ENCODE results near the gene OPHN1.

Gene OPHN1

DNA sequence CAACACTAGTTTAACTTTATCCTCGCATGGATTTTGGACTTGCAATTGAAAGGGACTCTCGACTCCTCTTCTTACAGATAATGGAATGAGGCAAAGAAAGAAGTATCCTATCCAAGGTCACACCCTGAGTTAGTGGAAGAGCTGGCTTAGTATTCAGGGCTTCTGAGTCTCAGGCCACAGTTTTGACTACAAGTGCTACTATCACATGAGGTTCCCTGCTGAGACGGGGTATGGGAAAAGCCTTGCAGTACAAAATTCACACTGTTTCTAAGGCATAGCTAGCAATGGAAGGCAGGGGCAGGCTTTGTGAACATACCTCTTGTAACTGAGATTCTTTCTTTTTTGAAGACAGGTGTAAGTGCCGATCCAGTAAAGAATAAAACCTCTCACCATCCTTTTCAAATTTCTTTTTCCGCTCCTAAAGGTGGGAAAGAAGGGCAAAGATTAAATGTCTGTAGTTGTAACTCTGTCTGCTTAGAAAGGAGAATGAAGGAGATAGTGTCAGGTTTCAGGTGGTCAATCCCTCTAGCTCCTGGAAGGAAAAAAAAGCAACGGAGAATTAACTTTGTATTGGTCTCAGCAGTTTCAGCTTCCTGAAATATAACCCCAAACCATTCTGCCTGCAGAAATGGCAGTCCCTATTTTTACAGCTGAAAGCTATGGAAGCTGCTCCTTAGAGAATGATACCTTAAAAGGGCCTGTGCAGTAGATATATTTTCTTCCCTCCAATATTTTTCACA is 199.0 kb downstream of the OPHN1 start:
- DNase-seq, result no peak

GRCh38 chrX:68232206-68232605 is 201.1 kb downstream of the OPHN1 start:
- no peak for DNase-seq

DNA sequence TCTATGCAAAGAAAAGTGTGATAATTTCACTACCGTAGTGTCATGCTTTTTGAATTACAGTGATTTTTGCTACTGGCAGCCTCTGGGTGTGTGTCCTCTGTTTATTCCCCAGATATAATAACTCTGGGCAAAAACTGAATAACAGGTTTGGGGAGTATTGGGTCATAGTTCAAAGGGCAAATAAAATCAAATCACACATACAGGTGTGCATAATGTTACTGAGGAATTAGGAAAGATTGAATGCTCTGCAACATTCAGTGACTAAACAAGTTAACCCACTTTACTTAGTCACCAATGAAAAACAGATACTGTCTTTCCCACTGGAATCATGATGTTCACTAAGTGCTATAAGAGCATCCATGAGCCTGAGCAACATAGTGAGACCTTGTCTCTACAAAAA is 224.3 kb downstream of the OPHN1 start:
- DNase-seq, result no peak

GRCh38 chrX:68204521-68205038 is 228.7 kb downstream of the OPHN1 start:
- DNase-seq, result no peak

DNA sequence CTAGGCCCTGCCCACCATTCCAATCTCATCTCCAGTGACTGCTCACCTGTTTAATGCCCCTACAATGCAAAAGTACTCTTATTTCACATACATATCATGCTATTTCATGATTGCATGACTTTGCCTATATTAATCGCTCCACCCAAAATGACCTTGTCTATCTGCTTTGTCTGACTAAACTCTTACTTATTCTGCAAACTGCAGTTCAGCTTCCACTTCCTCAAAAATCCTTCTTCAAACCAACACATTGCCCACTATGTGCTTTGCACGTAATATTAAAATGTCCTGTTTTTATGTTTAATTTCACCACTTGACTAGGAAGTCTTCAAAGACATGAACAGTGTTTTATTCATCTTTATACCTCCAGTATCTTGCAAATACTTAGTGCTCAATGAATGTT is 229.6 kb downstream of the OPHN1 start:
- no peak for DNase-seq

DNA sequence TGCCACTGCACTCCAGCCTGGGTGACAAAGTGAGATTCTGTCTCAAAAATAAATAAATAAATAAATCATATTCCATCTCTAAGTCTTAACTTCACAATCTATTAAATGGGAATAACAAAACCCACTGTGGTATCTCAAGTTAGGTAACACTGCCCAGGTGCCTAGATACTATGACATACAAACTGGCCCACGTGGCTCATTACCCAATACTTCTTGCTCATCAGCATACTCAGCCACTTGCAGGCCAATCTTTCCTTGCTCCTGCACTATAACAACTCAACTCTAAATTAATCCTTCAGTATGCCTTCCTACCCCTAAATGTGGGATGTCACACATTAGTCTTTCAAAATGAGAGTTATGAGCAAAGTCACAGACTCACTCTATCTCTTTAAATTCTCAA is 230.1 kb downstream of the OPHN1 start:
- no peak for DNase-seq

DNA sequence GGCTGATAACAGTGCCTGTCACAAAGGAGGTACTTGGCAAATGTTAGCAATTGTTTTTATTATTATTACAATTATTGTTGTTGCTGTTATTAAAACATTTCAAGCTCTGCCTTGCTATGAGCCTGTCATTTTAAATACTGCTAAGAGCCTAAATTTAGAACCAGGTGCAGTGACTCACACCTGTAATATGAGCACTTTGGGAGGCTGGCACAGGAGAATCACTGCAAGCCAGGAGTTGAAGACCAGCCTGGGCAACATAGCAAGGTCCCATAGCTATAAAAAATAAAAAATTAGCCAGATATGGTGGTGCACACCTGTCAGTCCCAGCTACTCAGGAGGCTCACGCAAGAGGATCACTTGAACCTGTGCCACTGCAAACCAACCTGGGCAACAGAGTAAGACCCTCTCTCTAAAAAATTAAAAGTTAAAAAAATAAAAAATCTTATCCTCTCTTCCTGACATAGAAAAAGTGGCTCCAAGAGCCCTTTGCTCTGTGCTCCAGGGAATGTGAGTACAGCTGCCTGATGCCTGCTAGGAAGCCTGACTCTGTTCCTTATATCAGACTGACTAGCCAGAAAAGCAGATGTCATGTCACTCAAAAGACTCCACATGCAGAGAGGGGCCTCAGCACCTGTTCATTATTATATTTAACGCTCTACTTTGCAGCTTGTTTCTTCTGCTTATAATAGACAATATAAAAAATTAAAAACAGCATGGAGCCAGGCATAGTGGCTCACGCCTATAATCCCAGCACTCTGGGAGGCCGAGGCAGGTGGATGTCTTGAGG is 234.0 kb downstream of the OPHN1 start:
- no peak for DNase-seq

GRCh38 chrX:68196939-68197791 is 236.1 kb downstream of the OPHN1 start:
- DNase-seq, result peak; percentile 55

DNA sequence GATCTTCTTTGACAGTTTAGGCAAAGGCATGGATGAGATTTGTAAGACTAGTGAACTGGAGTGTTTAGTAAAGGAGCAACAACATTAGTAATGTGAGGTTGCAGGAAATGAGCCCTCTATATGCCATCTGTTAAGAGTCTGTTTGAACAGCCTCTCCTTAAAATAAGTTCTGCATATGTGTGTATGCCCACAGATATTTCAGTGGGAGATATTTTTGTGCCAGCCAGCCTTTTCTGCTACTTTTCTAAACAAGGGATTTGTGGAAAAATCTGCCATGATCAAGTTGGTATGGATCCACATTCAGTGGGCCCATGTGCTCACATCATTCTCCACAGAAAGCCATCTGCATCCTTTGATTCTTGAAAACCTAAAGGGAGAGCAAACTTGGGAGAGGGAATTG is 237.7 kb downstream of the OPHN1 start:
- no peak for DNase-seq

- DNase-seq, result no peak
Measured at GRCh38 chrX:68193786-68194185, 239.5 kb downstream of the OPHN1 start.

DNA sequence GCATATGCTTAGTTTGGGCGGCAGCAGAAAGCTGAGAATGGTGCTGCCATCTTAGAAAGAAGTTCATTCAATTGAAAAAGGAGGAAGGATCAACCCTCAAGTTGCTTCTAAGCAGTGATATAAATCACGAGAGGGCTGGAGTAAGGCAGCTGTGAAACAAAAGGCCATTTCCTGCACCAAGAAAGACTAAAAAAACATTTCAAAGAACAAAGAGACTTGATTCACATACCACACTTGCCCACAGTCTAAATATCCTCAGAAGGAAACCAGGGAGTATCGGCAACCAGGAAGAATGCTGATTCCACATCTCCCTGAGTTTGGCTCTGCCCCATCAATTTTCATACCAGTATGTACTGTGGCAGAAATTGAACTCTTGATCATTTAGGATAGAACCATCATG is 240.1 kb downstream of the OPHN1 start:
- DNase-seq, result no peak

DNA sequence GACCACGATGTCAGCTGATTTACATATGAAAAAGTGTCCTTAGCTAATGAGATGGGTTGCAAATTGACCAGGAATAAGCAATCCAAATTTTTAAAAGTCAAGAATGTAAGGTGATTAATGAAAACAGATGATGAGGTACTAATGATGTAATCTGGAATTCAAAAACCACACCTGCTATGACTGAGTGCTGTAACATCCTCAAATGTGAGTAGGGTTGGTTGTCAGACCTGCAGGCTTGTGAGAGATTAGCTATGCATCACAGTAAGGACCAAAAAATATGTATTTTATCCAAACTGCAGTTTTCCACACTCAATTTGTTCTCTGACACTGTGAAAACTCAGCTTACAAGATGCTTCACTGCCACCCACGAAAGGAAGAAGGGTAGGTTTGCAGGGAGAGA is 242.5 kb downstream of the OPHN1 start:
- no peak for DNase-seq

DNA sequence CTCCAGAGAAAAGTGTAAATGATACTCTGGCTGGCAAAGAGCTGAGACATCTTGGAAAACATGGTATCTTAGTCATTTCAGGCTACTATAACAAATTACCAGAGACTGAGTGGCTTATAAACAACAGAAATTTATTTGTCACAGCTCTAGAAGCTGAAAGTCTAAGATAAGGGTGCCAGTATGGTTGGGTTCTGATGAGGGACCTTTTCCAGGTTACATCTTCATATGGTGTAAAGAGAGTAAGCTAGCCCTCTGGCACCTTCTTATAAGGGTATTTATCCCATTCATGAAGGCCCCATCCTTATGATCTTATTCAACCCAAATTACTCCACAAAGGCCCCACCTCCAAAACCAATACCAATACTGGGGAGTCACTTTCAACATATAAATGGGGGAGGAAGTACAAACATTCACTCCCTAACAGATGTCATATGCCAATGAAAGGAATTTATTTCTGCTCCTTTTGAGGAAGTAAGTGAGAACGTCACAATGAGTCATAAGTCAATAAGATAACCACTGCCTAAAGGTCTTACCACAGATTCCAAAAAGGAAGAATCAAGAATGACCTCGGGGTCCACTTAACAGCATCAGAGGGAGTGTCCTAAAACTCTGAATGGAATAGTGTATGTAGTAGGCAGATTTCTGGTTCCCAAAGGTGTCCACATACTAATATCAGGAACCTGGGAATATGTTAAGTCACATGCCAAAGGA is 246.6 kb downstream of the OPHN1 start:
- DNase-seq, result no peak

- DNase-seq, result no peak
Measured at GRCh38 chrX:68185161-68185560, 248.1 kb downstream of the OPHN1 start.

DNA sequence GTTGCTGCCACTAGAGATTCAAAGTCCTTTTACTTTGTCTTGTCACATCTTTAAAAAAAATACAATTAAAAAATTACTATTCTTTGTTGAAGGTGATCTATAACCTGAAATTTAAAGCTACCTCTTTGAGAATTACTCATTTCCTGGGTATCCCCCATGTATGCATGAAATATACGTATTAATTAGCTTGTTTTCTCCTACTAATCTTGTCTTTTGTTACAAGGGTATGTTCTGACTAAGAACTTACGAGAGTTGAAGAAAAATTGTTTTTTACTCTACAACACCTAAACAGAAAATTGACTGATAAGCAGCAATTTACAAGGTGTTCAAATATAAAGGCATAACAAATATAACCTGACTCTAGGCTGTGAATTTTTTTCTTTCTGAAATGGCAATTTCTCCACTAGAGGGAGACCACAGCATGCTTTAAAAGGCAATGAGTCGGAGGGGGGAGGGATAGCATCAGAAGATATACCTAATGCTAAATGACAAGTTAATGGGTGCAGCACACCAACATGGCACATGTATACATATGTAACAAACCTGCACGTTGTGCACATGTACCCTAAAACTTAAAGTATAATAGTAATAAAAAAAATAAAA is 249.6 kb downstream of the OPHN1 start:
- peak; percentile 43 for DNase-seq

DNA sequence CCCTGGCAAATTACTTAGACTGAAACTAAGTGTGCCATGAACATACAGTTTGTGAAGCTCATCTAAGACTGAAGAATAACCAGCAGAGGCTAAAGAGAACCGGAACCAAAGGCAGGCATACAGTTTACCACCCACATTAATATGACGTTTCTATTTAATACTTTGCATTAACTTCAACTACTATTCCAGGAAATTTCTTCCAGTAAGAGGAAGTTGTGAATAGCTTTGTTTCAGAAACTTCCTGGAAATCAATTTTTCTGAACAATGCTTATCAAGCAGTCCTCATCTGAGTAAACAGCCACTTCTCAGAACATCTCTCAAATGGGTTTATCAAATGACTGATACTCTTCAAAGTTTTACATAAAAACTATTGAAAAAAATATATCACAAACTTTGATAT is 252.7 kb downstream of the OPHN1 start:
- peak; percentile 15 for DNase-seq

DNA sequence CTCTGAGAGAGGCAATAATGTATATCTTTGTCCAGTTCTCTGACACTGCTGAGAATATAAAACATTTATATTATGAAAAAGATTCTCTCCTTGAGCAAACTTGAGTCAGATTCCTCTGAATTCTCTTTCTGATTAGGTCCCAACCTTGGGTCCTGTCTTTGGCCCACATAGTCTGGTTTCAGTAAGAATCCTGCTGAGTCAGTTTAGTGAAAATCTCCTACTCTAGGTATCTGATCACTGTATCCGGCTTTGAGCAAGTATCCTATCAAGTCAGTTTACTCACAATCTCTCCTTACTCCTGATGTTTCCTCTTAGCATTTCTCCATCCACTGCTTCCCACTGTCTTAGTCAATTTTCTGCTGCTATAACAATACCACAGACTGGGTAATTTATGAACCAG is 253.9 kb downstream of the OPHN1 start:
- no peak for DNase-seq

DNA sequence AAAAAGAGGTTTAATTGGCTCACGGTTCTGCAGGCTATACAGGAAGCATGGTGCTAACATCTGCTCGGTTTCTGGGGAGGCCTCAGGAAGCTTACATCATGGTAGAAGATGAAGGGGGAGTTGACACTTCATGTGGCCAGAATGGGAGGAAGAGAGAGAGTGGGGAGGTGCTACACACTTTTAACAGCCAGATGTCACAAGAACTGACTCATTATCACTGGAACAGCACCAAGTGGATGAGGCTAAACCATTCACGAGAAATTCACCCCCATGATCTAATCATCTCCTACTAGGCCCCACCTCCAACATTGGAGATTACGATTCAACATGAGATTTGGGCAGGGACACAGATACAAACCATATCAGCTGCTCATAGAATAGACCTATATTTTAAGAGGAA is 255.8 kb downstream of the OPHN1 start:
- DNase-seq, result no peak

DNA sequence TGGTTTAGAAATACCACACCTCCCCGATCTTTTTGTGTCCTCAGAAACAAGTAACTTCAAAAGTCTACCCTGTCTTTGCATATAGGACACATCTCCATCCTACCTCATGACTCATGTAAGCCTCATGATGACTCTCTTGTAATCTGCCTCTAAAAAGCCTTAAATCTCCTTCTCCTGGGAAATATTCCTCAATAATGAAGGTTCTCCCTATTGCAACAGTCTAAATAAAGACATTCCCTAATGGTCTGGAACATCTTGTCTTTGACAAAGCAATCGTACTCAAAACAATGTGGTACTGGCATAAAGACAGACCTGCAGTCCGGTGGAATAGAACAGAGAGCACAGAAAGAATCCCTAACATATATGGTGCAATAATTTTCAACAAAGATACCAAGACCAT is 257.7 kb downstream of the OPHN1 start:
- DNase-seq, result no peak

GRCh38 chrX:68163441-68163840 is 269.9 kb downstream of the OPHN1 start:
- peak; percentile 3 for DNase-seq

DNA sequence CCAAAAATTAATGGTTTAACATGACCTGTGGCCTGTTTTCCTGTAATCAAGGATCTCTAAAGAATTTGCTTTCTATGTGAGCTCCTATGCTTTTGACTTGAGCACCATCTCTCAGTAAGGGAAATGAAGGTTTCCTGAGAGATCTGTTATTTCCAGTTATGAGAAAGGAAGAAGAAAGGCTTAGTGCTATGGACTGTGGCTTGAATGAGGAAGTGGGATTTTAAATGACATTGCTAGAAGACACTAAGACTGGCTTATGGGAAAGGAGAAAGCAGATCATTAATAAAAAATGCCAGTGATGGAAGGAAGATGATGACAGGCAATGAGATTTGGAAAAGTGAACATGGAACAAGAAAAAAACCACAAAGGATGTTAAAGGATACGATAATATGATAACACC is 285.4 kb downstream of the OPHN1 start:
- DNase-seq, result no peak

DNA sequence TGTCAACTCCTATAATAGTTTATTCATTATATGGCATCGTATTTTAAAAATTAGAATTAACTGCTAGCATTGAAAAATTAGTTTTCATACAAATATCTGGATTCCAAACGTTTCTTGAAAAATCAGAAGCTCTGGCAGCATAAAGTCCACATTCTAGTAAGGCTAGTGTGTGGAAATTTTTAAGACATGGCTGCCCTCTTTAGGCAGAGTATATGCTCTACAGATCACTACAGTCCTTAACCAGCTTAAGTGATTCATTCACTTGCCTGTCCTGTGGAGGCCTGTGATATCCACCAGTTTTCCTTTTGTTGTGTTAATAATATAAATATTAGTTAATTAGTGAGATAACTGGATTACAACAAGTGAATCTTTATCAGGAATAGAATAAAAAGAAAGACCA is 287.2 kb downstream of the OPHN1 start:
- peak; percentile 13 for DNase-seq
